BLaER1 (cell line): ENCODE results near the gene ARFGEF2.
A peak's percentile ranks its signal among the peaks of the same experiment; 100 is the strongest.
"Not testable (repeated sequence)": the region's sequence is repeated elsewhere in the genome, so short reads cannot be mapped to it uniquely, and the experiment has no call there.

Experiments
- H3K27ac ChIP-seq: shearing (Covaris generic); formaldehyde crosslinking; 2 replicates; pipeline ENCODE4 v1.8.1; 2022
- H3K27me3 ChIP-seq: shearing (Covaris generic); formaldehyde crosslinking; 2 replicates; pipeline ENCODE4 v1.8.1; 2022
- H3K36me3 ChIP-seq: shearing (Covaris generic); formaldehyde crosslinking; 2 replicates; pipeline ENCODE4 v1.8.1; 2022
- H3K4me1 ChIP-seq: shearing (Covaris generic); formaldehyde crosslinking; 2 replicates; pipeline ENCODE4 v1.8.1; 2022
- H3K4me2 ChIP-seq: shearing (Covaris generic); formaldehyde crosslinking; 2 replicates; pipeline ENCODE4 v1.8.1; 2022
- H3K4me3 ChIP-seq: shearing (Covaris generic); formaldehyde crosslinking; 2 replicates; pipeline ENCODE4 v1.8.1; 2022
- H3K9ac ChIP-seq: shearing (Covaris generic); formaldehyde crosslinking; 2 replicates; pipeline ENCODE4 v1.8.1; 2022
- H3K9me3 ChIP-seq: shearing (Covaris generic); formaldehyde crosslinking; 2 replicates; pipeline ENCODE4 v1.8.1; 2022
- H4K20me1 ChIP-seq: shearing (Covaris generic); formaldehyde crosslinking; 2 replicates; pipeline ENCODE4 v1.8.1; 2022
- Cebpa-rat ChIP-seq: shearing (Covaris generic); IDR thresholded peaks from 2 replicates; pipeline ENCODE4 v1.8.1; 2022

Gene ARFGEF2

DNA sequence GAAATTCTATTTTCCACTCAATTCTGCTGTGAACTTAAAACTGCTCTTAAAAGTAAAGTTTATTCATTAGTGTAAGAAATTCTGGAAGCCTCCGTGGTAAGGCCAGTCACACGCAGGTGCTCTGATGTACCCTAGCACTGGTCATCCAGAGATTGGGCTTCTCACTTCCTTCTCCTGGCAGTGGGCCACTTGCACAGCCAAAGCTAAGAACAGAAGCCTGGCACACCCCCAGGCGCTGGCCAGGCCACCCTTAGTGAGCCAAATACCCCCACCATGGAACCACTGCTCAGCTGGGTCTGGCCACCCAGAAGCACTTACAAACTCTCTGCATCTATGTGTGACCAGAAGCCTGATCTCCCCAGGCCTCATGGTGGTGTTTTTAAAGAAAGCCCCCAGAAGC is 35.3 kb upstream of the ARFGEF2 start:
- Histone ChIP-seq H4K20me1 (no peaks in the 10 kb centered on the region), H3K4me1 (no peaks in the 10 kb centered on the region), H3K27me3 (no peaks in the 10 kb centered on the region), H3K4me2 (no peak overlapping the region), H3K9me3 (no peaks in the 10 kb centered on the region), H3K27ac (no peak overlapping the region), H3K4me3 (no peak overlapping the region), H3K36me3 (no peaks in the 10 kb centered on the region), H3K9ac (no peak overlapping the region)
- TF ChIP-seq Cebpa-rat: no peak

GRCh38 chr20:48886811-48887210 is 34.7 kb upstream of the ARFGEF2 start:
- H3K4me3 ChIP-seq: no peak overlapping the region
- H3K4me2 ChIP-seq: no peak overlapping the region
- H3K4me1 ChIP-seq: peaks cover 6% of the 10 kb centered on the region
- no peaks in the 10 kb centered on the region for H3K36me3 ChIP-seq
- H3K9ac ChIP-seq: no peak overlapping the region
- no peak for TF ChIP-seq Cebpa-rat
- H3K9me3 ChIP-seq: no peaks in the 10 kb centered on the region
- no peaks in the 10 kb centered on the region for H3K27me3 ChIP-seq
- no peaks in the 10 kb centered on the region for H4K20me1 ChIP-seq
- H3K27ac ChIP-seq: no peak overlapping the region

DNA sequence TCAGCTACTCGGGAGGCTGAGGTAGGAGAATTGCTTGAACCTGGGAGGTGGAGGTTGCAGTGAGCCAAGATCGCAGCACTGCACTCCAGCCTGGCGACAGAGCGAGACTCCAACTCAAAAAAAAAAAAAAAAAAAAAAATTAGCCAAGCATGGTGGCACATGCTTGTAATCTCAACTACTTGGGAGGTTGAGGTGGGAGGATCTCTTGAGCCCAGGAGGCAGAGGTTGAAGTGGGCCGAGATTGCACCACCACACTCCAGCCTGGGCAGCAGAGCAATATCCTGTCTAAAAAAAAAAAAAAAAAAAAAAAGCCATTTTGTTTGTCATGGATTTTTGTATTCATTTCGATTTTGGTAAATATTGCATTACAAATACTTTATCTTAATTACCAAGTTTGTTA is 33.0 kb upstream of the ARFGEF2 start:
- H3K27me3 ChIP-seq, H3K9me3 ChIP-seq, H3K27ac ChIP-seq, H3K36me3 ChIP-seq, H4K20me1 ChIP-seq, H3K9ac ChIP-seq, H3K4me3 ChIP-seq, H3K4me2 ChIP-seq: not testable (repeated sequence)
- H3K4me1 ChIP-seq: peaks cover 18% of the 10 kb centered on the region

DNA sequence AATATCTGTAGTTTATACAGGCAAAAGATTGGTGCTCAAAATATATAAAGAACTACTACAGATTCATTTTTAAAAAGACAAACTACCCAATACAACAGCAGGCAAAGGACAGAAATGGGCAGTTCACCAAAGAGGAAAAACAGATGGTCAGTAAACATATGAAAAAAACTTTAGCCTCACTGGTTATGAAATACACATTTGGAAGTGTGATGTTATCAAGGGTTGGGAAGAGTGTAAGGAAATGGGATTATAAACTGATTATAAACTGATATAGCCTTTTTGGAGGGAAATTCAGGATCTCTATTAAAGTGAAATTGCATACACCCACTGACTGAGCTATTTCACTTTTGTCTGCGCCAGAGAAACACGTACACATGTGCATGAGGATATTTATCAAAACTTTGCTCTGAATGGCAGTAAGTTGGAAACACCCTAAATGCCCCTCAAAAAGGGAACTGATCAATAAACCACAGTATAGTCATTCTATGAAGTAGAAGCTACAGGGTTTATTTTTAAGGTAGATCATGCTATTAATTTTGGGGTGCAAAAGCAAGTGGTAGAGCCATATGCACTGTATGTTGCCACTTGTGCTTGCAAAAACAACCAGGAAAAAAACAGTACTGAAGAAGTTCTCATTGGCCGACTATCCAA is 32.2 kb upstream of the ARFGEF2 start:
- H3K27ac ChIP-seq: no peak overlapping the region
- no peak overlapping the region for H3K4me2 ChIP-seq
- H4K20me1 ChIP-seq: no peaks in the 10 kb centered on the region
- H3K4me1 ChIP-seq: peaks cover 18% of the 10 kb centered on the region
- H3K27me3 ChIP-seq: no peaks in the 10 kb centered on the region
- no peaks in the 10 kb centered on the region for H3K36me3 ChIP-seq
- H3K9ac ChIP-seq: no peak overlapping the region
- H3K4me3 ChIP-seq: no peak overlapping the region
- H3K9me3 ChIP-seq: no peaks in the 10 kb centered on the region
- no peak for TF ChIP-seq Cebpa-rat

DNA sequence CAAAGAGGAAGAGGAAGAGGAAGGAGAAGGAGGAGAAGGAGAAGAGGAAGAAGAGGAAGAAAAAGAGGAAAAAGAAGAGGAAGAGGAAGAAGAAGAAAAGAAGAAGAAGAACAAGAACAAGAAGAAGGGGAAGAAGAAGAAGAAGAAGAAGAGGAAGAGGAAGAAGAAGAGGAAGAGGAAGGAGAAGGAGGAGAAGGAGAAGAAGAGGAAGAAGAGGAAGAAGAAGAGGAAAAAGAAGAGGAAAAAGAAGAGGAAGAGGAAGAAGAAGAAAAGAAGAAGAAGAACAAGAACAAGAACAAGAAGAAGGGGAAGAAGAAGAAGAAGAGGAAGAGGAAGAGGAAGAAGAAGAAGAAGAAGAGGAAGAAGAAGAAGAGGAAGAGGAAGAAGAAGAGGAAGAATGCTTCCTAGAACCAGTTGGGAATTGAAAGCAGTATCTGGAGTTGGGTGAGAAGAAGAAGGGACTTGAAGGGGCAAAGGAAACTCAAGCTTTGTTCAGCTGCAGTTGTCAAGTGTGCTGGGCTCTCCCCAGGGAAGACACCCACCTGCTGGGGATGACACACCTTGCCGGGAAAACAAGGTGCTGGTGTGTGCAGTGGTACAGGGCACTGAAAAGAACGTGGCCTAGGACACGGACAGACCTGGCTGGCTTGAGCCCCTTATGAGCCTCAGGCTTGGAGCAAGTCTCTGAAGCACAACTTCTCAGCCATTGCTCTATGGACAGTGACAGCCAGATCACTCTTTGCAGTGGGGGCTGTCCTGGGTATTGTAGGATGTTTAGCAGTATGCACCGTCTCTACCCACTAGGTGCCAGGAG is 30.1 kb upstream of the ARFGEF2 start:
- H3K36me3 ChIP-seq: no peaks in the 10 kb centered on the region
- no peak for TF ChIP-seq Cebpa-rat
- H3K4me3 ChIP-seq: no peak overlapping the region
- no peaks in the 10 kb centered on the region for H3K27me3 ChIP-seq
- peaks cover 19% of the 10 kb centered on the region for H3K4me1 ChIP-seq
- H3K4me2 ChIP-seq: peak overlapping the region; percentile 51
- H4K20me1 ChIP-seq: no peaks in the 10 kb centered on the region
- no peak overlapping the region for H3K27ac ChIP-seq
- no peak overlapping the region for H3K9ac ChIP-seq
- H3K9me3 ChIP-seq: no peaks in the 10 kb centered on the region

GRCh38 chr20:48892049-48892470 is 29.5 kb upstream of the ARFGEF2 start:
- H3K27me3 ChIP-seq: no peaks in the 10 kb centered on the region
- TF ChIP-seq Cebpa-rat: no peak
- H3K4me3 ChIP-seq: no peak overlapping the region
- H4K20me1 ChIP-seq: no peaks in the 10 kb centered on the region
- H3K36me3 ChIP-seq: no peaks in the 10 kb centered on the region
- H3K9ac ChIP-seq: no peak overlapping the region
- H3K27ac ChIP-seq: no peak overlapping the region
- peak overlapping the region; percentile 51 for H3K4me2 ChIP-seq
- no peaks in the 10 kb centered on the region for H3K9me3 ChIP-seq
- H3K4me1 ChIP-seq: peaks cover 24% of the 10 kb centered on the region

- peaks cover 32% of the 10 kb centered on the region for H3K4me1 ChIP-seq
- H3K27ac ChIP-seq: no peak overlapping the region
- no peaks in the 10 kb centered on the region for H3K27me3 ChIP-seq
- peak overlapping the region; percentile 51; the same call in 1 of the 2 replicates for H3K4me2 ChIP-seq
- no peaks in the 10 kb centered on the region for H3K9me3 ChIP-seq
- no peak overlapping the region for H3K9ac ChIP-seq
- H3K36me3 ChIP-seq: no peaks in the 10 kb centered on the region
- H4K20me1 ChIP-seq: no peaks in the 10 kb centered on the region
- H3K4me3 ChIP-seq: no peak overlapping the region
- TF ChIP-seq Cebpa-rat: no peak
These were observed 28.6 kb upstream of the ARFGEF2 start for GRCh38 chr20:48892891-48893290.

DNA sequence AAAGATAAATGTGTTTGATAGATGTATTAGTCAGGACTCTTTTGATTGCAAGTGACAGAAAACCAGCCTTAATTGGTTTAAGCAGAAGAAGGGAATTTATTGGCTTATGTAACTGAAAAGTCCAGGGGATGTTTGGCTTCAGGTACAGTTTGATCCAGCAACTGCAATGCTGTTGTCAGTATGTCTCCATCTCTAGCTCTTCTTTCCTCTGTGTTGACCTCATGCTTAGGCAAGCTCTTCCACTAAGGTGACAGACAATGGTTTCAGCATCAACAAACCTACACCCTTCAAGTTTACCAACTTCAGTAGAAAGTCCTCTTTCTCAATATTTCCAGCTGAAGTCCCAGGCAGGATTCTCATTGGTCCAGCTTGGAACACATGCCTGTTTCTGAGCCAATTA is 28.1 kb upstream of the ARFGEF2 start:
- Histone ChIP-seq H4K20me1 (no peaks in the 10 kb centered on the region), H3K4me1 (peaks cover 37% of the 10 kb centered on the region), H3K27ac (no peak overlapping the region), H3K36me3 (no peaks in the 10 kb centered on the region), H3K4me2 (no peak overlapping the region), H3K9me3 (no peaks in the 10 kb centered on the region), H3K27me3 (no peaks in the 10 kb centered on the region), H3K4me3 (no peak overlapping the region), H3K9ac (no peak overlapping the region)
- TF ChIP-seq Cebpa-rat: no peak

DNA sequence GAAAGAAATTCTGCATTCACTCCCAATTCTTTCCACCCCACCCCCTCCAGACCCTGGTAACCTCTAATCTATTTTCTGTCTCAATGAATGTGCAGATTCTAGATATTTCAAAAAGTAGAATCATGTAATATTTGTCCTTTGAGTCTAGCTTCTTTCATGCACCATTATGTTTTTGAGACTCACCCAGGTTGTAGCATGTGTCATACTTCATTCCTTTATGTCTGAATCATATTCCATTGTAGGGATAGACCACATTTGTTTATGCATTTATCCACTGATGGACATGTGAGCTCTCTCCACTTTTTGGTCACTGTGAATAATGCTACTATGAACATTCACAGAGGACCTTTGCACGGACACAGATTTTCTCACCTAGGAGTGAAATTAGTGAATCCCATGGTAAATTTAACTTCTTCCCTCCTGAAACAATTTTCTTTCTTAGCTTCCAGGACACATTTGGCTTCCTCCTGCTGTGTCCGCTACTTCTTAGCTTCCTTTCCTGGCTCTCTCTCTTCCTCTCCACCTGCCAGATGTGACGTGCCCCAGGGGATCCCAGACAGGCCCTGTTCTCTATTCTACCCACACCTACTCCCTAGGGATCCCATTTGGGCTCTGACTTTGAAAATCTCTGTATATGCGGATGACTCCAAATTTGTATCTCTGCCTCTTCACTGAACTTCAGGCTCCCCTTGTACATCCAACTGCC is 24.1 kb upstream of the ARFGEF2 start:
- no peaks in the 10 kb centered on the region for H3K9me3 ChIP-seq
- no peak overlapping the region for H3K9ac ChIP-seq
- no peaks in the 10 kb centered on the region for H3K27me3 ChIP-seq
- no peak for TF ChIP-seq Cebpa-rat
- H3K27ac ChIP-seq: peak overlapping the region; percentile 24; the same call in 1 of the 2 replicates
- H3K4me1 ChIP-seq: peaks cover 53% of the 10 kb centered on the region
- H3K36me3 ChIP-seq: no peaks in the 10 kb centered on the region
- peak overlapping the region; percentile 83 for H3K4me2 ChIP-seq
- H4K20me1 ChIP-seq: no peaks in the 10 kb centered on the region
- peak overlapping the region; percentile 34; the same call in 1 of the 2 replicates for H3K4me3 ChIP-seq

DNA sequence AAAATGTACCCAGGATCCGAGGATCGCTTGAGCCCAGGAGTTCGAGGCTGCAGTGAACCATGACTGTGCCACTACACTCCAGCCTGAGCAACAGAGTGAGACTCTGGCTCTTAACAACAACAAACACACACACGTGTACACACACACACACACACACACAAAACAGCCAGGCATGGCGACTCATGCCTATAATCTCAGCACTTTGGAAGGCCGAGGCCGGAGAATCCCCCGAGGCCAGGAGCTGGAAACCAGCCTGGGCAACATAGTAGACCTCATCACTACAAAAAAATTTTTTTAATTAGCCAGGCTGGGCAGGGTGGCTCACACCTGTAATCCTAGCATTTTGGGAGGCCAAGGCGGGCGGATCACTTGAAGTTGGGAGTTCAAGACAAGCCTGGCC is 23.3 kb upstream of the ARFGEF2 start:
- peak overlapping the region; percentile 83 for H3K4me2 ChIP-seq
- H3K4me3 ChIP-seq: peak overlapping the region; percentile 34; the same call in 1 of the 2 replicates
- no peaks in the 10 kb centered on the region for H3K9me3 ChIP-seq
- H3K36me3 ChIP-seq: no peaks in the 10 kb centered on the region
- H3K4me1 ChIP-seq: peaks cover 48% of the 10 kb centered on the region
- H3K27me3 ChIP-seq: no peaks in the 10 kb centered on the region
- TF ChIP-seq Cebpa-rat: no peak
- peak overlapping the region; percentile 24; the same call in 1 of the 2 replicates for H3K27ac ChIP-seq
- H3K9ac ChIP-seq: no peak overlapping the region
- H4K20me1 ChIP-seq: no peaks in the 10 kb centered on the region
